GM12878 (cell line): Measurements from ENCODE around the gene ITSN1. TPM values are rescaled to one million over a fixed set of nuclear protein-coding genes. Genes with fewer than 3 reads are reported as not detected.

Source experiments
- ATAC-seq: fragments of 200-7000 bp; cut with Tn5 transposase; 3 replicates; pipeline ENCODE4 v1.9.1; 2020; ENCODE audit warnings: mild to moderate bottlenecking, moderate library complexity
- BruUV-seq: library from RNA; stranded (reverse); fragments of 400-500 nt; replicated peaks from 2 replicates; lab custom pipeline; 2021; lab: Mats Ljungman, UMichigan
- CTCF ChIA-PET: fragments of 300-600 bp; sonication (Branson Sonifier 250); formaldehyde crosslinking; extraction: SDS; loops from one replicate; lab custom pipeline; 2021; ENCODE audit warnings: inconsistent platforms; lab: Yijun Ruan, JAX
- POLR2A ChIA-PET: fragments of 350-600 bp; formaldehyde crosslinking; extraction: SDS; loops from one replicate; lab custom pipeline; 2021; ENCODE audit warnings: inconsistent platforms; lab: Charles Lee
- RAD21 ChIA-PET: fragments of 300-600 bp; sonication (Branson Sonifier 250); formaldehyde crosslinking; loops from one replicate; lab custom pipeline; 2023; ENCODE audit warnings: antibody characterized with exemption; ENCODE audit not compliant: unreplicated experiment; lab: Charles Lee
- SMC1A ChIA-PET: fragments of 300-600 bp; sonication (Branson Sonifier 250); formaldehyde crosslinking; loops from one replicate; lab custom pipeline; 2023; ENCODE audit not compliant: unreplicated experiment, uncharacterized antibody; lab: Charles Lee
- DNase-seq: peaks from one replicate; pipeline ENCODE4 v3.0.0-alpha.2; 2011; ENCODE audit warnings: low read depth, low spot score
- FAIRE-seq: peaks from 3 replicates; lab custom pipeline; 2011; peaks lifted over from hg19 to GRCh38; lab: Jason Lieb, UNC
- H2AFZ ChIP-seq: 2 replicates; pipeline ENCODE4 v1.6.0; 2011; ENCODE audit warnings: low read depth, low read length, control low read depth; ENCODE audit not compliant: control insufficient read depth
- H3K27ac ChIP-seq: 2 replicates; pipeline ENCODE4 v1.5.1; 2011; ENCODE audit warnings: control low read depth; ENCODE audit not compliant: control insufficient read depth, insufficient read depth
- H3K27me3 ChIP-seq, 2 experiments: replicated peaks in 1 of 2; 2 replicates each; pipeline versions ENCODE4 v1.6.0 to v1.6.1; 2011; ENCODE audit warnings: low read length in 1 of 2; ENCODE audit not compliant: control insufficient read depth in 2 of 2, insufficient read depth in 2 of 2
- H3K36me3 ChIP-seq, 2 experiments: 2 replicates each; pipeline ENCODE4 v1.5.1; 2011; ENCODE audit warnings: low read length in 1 of 2; ENCODE audit not compliant: control insufficient read depth in 2 of 2, insufficient read depth in 2 of 2
- H3K4me1 ChIP-seq: 2 replicates; pipeline ENCODE4 v1.6.1; 2011; ENCODE audit warnings: mild to moderate bottlenecking, low read length, moderate library complexity, mixed read lengths; ENCODE audit not compliant: control insufficient read depth, insufficient read depth
- H3K4me2 ChIP-seq: 2 replicates; pipeline ENCODE4 v1.6.0; 2011; ENCODE audit warnings: control low read depth; ENCODE audit not compliant: control insufficient read depth, insufficient read depth
- H3K4me3 ChIP-seq: fragments of 200-600 bp; sonication (generic); 2 replicates; pipeline ENCODE4 v1.5.1; 2016
- H3K79me2 ChIP-seq: 2 replicates; pipeline ENCODE4 v1.6.0; 2011; ENCODE audit warnings: low read length; ENCODE audit not compliant: control insufficient read depth, insufficient read depth
- H3K9ac ChIP-seq: 2 replicates; pipeline ENCODE4 v1.8.0; 2011; ENCODE audit warnings: low read length, control low read depth, mixed read lengths; ENCODE audit not compliant: control insufficient read depth, insufficient read depth
- H3K9me3 ChIP-seq: replicated peaks from 3 replicates; pipeline ENCODE4 v1.5.1; 2011; ENCODE audit warnings: mild to moderate bottlenecking, low read length; ENCODE audit not compliant: control insufficient read depth, insufficient read depth
- H4K20me1 ChIP-seq: 2 replicates; pipeline ENCODE4 v1.6.0; 2011; ENCODE audit not compliant: control insufficient read depth, insufficient read depth
- BMI1 ChIP-seq: fragments of 450-650 bp; IDR thresholded peaks from 2 replicates; pipeline ENCODE4 v1.6.1; 2016; ENCODE audit warnings: mild to moderate bottlenecking, moderate library complexity, borderline replicate concordance
- CBX5 ChIP-seq: sonication (generic); IDR thresholded peaks from 2 replicates; pipeline ENCODE4 v1.6.1; 2016; ENCODE audit warnings: low read depth, moderate library complexity, mild to moderate bottlenecking, inconsistent platforms
- CHD4 ChIP-seq: fragments of 200-600 bp; sonication (generic); IDR thresholded peaks from 2 replicates; pipeline ENCODE4 v1.6.1; 2016; ENCODE audit warnings: mild to moderate bottlenecking
- DPF2 ChIP-seq: fragments of 450-650 bp; IDR thresholded peaks from 2 replicates; pipeline ENCODE4 v1.6.1; 2017; ENCODE audit warnings: mild to moderate bottlenecking
- ESRRA ChIP-seq: IDR thresholded peaks from 2 replicates; pipeline ENCODE4 v1.6.1; 2012; ENCODE audit warnings: mild to moderate bottlenecking, low read length, improper control_type of control experiment
- FOS ChIP-seq: IDR thresholded peaks from 3 replicates; pipeline ENCODE4 v1.6.1; 2011; ENCODE audit warnings: borderline replicate concordance; ENCODE audit not compliant: insufficient read length; ENCODE audit errors: extremely low read depth
- HDAC6 ChIP-seq: fragments of 200-600 bp; sonication (generic); IDR thresholded peaks from one replicate; pipeline ENCODE4 v1.8.0; 2017; ENCODE audit warnings: antibody characterized with exemption; ENCODE audit not compliant: unreplicated experiment
- IRF4 ChIP-seq: IDR thresholded peaks from 2 replicates; pipeline ENCODE4 v1.6.1; 2011; ENCODE audit warnings: low read depth, low read length
- JUNB ChIP-seq: IDR thresholded peaks from 2 replicates; pipeline ENCODE4 v1.6.1; 2016; ENCODE audit warnings: antibody characterized with exemption, mild to moderate bottlenecking
- MEF2A ChIP-seq: IDR thresholded peaks from 2 replicates; pipeline ENCODE4 v1.6.1; 2011; ENCODE audit warnings: low read depth, mild to moderate bottlenecking, low read length, moderate library complexity; ENCODE audit not compliant: insufficient read depth
- MEF2B ChIP-seq: fragments of 450-650 bp; IDR thresholded peaks from 2 replicates; pipeline ENCODE4 v1.6.1; 2018; ENCODE audit warnings: mild to moderate bottlenecking, moderate library complexity; ENCODE audit not compliant: partially characterized antibody, poor library complexity, severe bottlenecking
- PAX5 ChIP-seq: IDR thresholded peaks from 2 replicates; pipeline ENCODE4 v1.6.1; 2011; ENCODE audit warnings: low read depth, low read length, borderline replicate concordance
- RFX5 ChIP-seq: IDR thresholded peaks from 2 replicates; pipeline ENCODE4 v1.6.1; 2011; ENCODE audit warnings: low read depth, low read length, improper control_type of control experiment
- SPI1 ChIP-seq: IDR thresholded peaks from 2 replicates; pipeline ENCODE4 v1.6.1; 2011; ENCODE audit warnings: low read depth, mild to moderate bottlenecking, low read length, moderate library complexity, borderline replicate concordance; ENCODE audit not compliant: insufficient read depth
- TCF12 ChIP-seq: IDR thresholded peaks from 2 replicates; pipeline ENCODE4 v1.6.1; 2011; ENCODE audit warnings: low read depth, mild to moderate bottlenecking, low read length
- WGBS: methylation state at CpG from one replicate; pipeline ENCODE4 v1.1.6; 2016; ENCODE audit warnings: low lambda C conversion rate; ENCODE audit not compliant: insufficient replicate concordance, insufficient coverage; ENCODE audit errors: missing lambda C conversion rate; 5-methylcytosine and 5-hydroxymethylcytosine counted together
- in situ Hi-C: fragments of 300-500 bp; cut with MboI; formaldehyde crosslinking; loops from 9 replicates; pipeline ENCODE4 v1.14.3; 2018; ENCODE audit warnings: mixed read lengths
- intact Hi-C: fragments of 100-400 bp; cut with micrococcal nuclease; formaldehyde crosslinking; loops from one replicate; pipeline ENCODE4 v1.14.2; 2022; ENCODE audit not compliant: unreplicated experiment
- polyA plus RNA-seq, 11 experiments: library from polyadenylated mRNA; depleted of rRNA in 4 of 11; unstranded in 6 of 11; stranded (reverse) in 5 of 11; fragments of >200 nt; fragmentation: Nextera tagmentation in 4 of 11; fragmentation: Illumina TruSeq in 1 of 11; extraction: Ambion mirVana in 4 of 11; extraction: Trizol in 1 of 11; gene quantifications; 1 replicate in 1 of 11; 2 replicates in 10 of 11; pipeline versions ENCODE4 v1.2.1 to v1.2.3, GENCODE V29; 2011 to 2016; ENCODE audit warnings: inconsistent platforms in 2 of 11, missing spikeins in 2 of 11, low read depth in 1 of 11
- total RNA-seq, 4 experiments: library from RNA; depleted of rRNA in 3 of 4; stranded (reverse); fragments of >200 nt in 3 of 4; fragmentation: Illumina TruSeq in 1 of 4; extraction: Trizol in 1 of 4; gene quantifications; 2 replicates each; pipeline versions ENCODE4 v1.2.1 to v1.2.3, GENCODE V29; 2013 to 2021

Gene ITSN1
- total and polyA plus RNA-seq, 10 of the 15 experiments (the other 5 are each of a cell fraction or from before 2014, with no cell fraction given) = 0.89 to 10.6 (median 4.8) TPM

DNA sequence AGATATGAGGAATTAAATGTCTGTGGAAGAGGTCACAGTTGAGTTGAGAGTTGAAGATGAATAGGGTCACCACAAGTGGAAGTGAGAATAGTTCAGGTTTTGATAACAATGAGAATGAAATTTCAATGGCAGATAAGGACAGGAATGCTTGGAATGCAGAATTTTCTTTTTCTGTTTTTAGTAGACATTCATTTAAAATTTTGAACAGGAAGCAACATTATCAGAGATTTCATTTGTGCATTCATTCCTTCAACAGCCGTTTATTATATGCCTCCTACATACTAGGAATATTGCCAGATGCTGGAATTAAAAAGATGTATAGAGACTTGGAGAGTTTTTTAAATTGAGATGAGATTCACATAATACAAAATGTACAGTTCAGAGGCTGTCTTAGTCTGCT lies 126.8 kb downstream of the ITSN1 start (continued):
- TF ChIP-seq FOS = no peak
- TF ChIP-seq ESRRA = no peak
- TF ChIP-seq DPF2 = no peak

DNA sequence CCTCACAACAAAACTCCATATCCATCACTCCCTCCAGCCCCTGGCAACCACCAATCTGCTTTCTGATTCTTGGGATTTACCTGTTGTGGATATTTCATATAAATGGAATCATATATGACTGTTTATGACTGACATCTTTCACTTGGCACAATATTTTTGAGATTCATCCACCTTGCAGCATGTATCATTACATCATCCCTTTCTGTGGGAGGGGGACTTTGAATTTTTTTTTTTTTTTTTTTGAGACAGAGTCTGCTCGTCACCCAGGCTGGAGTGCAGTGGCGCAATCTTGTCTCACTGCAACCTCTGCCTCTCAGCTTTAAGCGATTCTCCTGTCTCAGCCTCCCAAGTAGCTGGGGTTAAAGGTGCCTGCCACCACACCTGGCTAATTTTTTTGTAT lies 128.2 kb downstream of the ITSN1 start:
- RAD21 ChIA-PET = no interaction called here

More for the DNA sequence above, 128.2 kb downstream of the ITSN1 start:
- Histone ChIP-seq H3K4me3 (no peak overlapping the region), H4K20me1 (no peaks in the 10 kb centered on the region), H3K79me2 (no peaks in the 10 kb centered on the region), H3K4me1 (no peaks in the 10 kb centered on the region), H2AFZ (no peak overlapping the region), H3K9me3 (no peaks in the 10 kb centered on the region), H3K36me3 (no peaks in the 10 kb centered on the region; a peak in 1 of 4 replicates), H3K27ac (no peak overlapping the region), H3K4me2 (no peak overlapping the region), H3K9ac (no peak overlapping the region), H3K27me3 (no peaks in the 10 kb centered on the region)
- DNase-seq (no peak), ATAC-seq (no peak), FAIRE-seq (no peak)
- ChIA-PET POLR2A (no interaction called here), SMC1A (no interaction called here), CTCF (no interaction called here)
- no TSS peak for BruUV-seq
- intact Hi-C loops (no loop called here), in situ Hi-C loops (no loop called here)
- WGBS = 28% methylated on average over 3 of the region's 3 CpGs
- no peak for TF ChIP-seq PAX5
- no peak for TF ChIP-seq BMI1
- TF ChIP-seq CBX5 = no peak
- TF ChIP-seq SPI1 = no peak
- no peak for TF ChIP-seq MEF2B
- TF ChIP-seq RFX5 = no peak
- TF ChIP-seq CHD4 = no peak
- no peak for TF ChIP-seq HDAC6
- no peak for TF ChIP-seq IRF4
- TF ChIP-seq TCF12 = no peak
- no peak for TF ChIP-seq MEF2A
- TF ChIP-seq JUNB = no peak
